ENCODE results near the gene LYST. TPM values are rescaled to one million over a fixed set of nuclear protein-coding genes. Genes with fewer than 3 reads are reported as not detected.

LYST gene
- total RNA-seq, 4 donors from 2014 or later: 65.1 to 73.5 (median 68.1) TPM

DNA sequence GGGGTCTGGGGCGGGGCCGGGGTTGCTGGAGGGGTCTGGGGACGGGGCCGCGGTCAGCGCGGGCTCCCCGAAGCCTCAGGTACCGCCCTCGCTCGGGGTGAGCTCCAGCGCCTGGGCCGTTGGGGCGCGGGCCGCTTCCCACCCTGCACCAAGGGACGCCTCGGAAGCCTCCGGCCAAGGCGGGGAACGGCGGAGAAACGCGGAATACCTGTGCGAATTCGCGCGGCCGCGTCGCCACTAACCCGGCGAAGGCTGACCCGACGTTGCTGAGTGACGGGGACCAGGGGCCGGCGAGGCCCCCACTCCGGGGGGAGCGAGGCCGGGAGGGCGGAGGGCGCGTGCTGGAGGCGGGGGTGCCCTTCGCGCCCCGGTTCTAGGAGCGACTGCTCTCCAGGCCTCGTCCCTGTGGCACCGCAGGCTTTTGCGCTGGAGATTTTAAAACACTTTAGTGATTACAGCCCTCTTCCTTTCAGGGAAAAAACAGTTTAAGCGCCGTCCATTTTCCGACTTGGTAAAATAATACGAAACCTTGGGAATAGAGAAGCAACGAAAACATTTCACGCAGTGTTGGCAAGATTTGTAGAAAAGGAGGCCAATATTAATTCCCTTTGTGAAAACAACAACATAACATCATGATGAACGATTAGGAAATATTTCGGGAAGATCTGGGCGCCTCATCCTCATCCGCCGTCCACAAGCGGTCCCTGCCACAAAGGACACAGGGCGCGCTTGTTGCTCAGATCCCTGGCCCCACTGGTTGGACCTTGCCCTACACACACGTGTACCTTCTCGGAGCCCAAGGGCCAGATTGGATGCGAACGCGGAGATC lies 216.2 kb downstream of the LYST start:
- TF ChIP-seq, protein P1, sequence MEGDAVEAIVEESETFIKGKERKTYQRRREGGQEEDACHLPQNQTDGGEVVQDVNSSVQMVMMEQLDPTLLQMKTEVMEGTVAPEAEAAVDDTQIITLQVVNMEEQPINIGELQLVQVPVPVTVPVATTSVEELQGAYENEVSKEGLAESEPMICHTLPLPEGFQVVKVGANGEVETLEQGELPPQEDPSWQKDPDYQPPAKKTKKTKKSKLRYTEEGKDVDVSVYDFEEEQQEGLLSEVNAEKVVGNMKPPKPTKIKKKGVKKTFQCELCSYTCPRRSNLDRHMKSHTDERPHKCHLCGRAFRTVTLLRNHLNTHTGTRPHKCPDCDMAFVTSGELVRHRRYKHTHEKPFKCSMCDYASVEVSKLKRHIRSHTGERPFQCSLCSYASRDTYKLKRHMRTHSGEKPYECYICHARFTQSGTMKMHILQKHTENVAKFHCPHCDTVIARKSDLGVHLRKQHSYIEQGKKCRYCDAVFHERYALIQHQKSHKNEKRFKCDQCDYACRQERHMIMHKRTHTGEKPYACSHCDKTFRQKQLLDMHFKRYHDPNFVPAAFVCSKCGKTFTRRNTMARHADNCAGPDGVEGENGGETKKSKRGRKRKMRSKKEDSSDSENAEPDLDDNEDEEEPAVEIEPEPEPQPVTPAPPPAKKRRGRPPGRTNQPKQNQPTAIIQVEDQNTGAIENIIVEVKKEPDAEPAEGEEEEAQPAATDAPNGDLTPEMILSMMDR (IDR thresholded peaks at IDR 0.05; ENCODE audit: low read depth): no peak

- TF ChIP-seq, protein P1 (IDR thresholded peaks at IDR 0.05; ENCODE audit: low read depth): no peak
Observed at GRCh38 chr1:235649368-235650163, 217.1 kb downstream of the LYST start, which contains the start of gene GNG4. Gene GNG4, minus strand, starts transcription at chr1:235649784. Its CDS starts 65,946 bp downstream, at chr1:235583838.

GRCh38 chr1:235648954-235649367 lies 217.7 kb downstream of the LYST start:
- TF ChIP-seq, protein P1 (IDR thresholded peaks at IDR 0.05; ENCODE audit: low read depth): no peak

DNA sequence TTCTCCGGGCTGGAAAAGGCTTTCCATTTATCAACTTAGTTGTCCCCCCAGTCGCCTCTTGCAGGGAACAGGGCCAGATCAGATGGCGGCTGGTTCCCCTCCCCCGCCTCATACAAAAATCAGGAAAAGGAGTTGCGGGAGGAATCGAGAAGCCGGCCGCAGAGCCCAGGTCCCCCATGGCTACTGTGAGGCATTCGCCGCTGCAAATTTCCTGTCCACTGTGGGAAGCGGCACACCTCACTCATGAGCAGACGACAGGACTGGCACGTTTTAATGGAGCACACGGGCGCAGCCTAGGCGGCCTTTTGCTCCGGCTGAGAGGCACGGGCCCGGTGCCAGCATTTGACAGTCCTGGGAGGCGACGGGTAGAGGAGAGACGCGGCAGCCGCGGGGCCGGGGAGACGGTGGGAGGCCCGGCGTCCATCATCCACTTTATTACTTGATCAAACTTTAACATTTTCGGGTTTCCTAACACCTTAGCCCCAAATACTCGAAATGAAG lies 218.2 kb downstream of the LYST start:
- TF ChIP-seq, protein P1 (IDR thresholded peaks at IDR 0.05; ENCODE audit: low read depth): no peak

DNA sequence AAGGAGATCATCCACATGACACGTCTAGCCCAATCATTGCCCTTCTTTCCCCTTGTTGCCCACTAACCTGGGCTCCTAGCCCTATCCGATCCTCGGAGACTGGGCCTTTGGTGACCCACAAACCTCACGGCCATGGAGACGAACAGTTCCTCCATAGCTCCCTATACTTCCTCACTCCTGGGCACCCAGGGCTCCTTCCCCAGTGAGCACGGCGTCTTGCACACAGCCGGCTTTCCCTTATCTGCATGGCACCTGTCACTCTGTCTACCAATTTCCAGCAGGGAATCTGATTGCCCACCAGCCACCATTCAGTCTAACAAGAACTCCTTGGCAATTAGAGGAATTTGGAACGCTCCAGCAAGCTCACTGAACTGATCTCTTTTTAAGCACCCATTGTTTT lies 220.2 kb downstream of the LYST start:
- TF ChIP-seq, protein P1 (IDR thresholded peaks at IDR 0.05; ENCODE audit: low read depth): no peak

- TF ChIP-seq, protein P1 (IDR thresholded peaks at IDR 0.05; ENCODE audit: low read depth): no peak
Observed at GRCh38 chr1:235644693-235645305, 221.9 kb downstream of the LYST start.

All from subcutaneous adipose tissue (tissue), 4 donors.